Type B pancreatic cell (in vitro differentiated cells): ENCODE results near the gene EMSY. TPM values are rescaled to one million over a fixed set of nuclear protein-coding genes. Genes with fewer than 3 reads are reported as not detected.

Source experiments
- DNase-seq: peaks from one replicate; pipeline ENCODE4 v3.0.0; 2021; ENCODE audit warnings: mixed read lengths; ENCODE audit not compliant: unreplicated experiment; ENCODE audit errors: extremely low spot score
- H3K27ac Mint-ChIP-seq: 2 replicates; pipeline ENCODE4 v1.8.0; 2021; ENCODE audit warnings: mild to moderate bottlenecking, mixed read lengths
- H3K27me3 Mint-ChIP-seq: 2 replicates; pipeline ENCODE4 v1.8.0; 2021; ENCODE audit warnings: mixed read lengths
- H3K36me3 Mint-ChIP-seq: 2 replicates; pipeline ENCODE4 v1.8.0; 2021; ENCODE audit warnings: mixed read lengths
- H3K4me1 Mint-ChIP-seq: one replicate; pipeline ENCODE4 v1.8.0; 2021; ENCODE audit warnings: mixed read lengths; ENCODE audit not compliant: unreplicated experiment
- H3K4me3 Mint-ChIP-seq: 2 replicates; pipeline ENCODE4 v1.8.0; 2021; ENCODE audit warnings: mild to moderate bottlenecking, mixed read lengths
- H3K9me3 Mint-ChIP-seq: 2 replicates; pipeline ENCODE4 v1.8.0; 2021; ENCODE audit warnings: mixed read lengths
- CTCF ChIP-seq: fragments of 200-600 bp; sonication (generic); conservative IDR thresholded peaks from 2 replicates; pipeline ENCODE4 v1.5.0; 2021; ENCODE audit warnings: antibody characterized with exemption, mild to moderate bottlenecking
- total RNA-seq: library from RNA; stranded (reverse); gene quantifications from 2 replicates; pipeline ENCODE4 v1.2.1, GENCODE V29; 2021; ENCODE audit warnings: low replicate concordance

The EMSY gene
- total RNA-seq, 1 donor from 2014 or later = 32.3 TPM

GRCh38 chr11:76523786-76524436 lies 79.1 kb downstream of the EMSY start:
- no peak for TF ChIP-seq CTCF
- Mint-ChIP-seq H3K27ac (no peak overlapping the region), H3K4me3 (no peak overlapping the region), H3K4me1 (no peaks in the 10 kb centered on the region), H3K36me3 (peaks cover 30% of the 10 kb centered on the region), H3K27me3 (no peaks in the 10 kb centered on the region), H3K9me3 (peaks cover 4% of the 10 kb centered on the region)
- no peak for DNase-seq

GRCh38 chr11:76524461-76524860 lies 79.6 kb downstream of the EMSY start:
- Mint-ChIP-seq H3K27ac (no peak overlapping the region), H3K36me3 (peaks cover 35% of the 10 kb centered on the region), H3K9me3 (peaks cover 4% of the 10 kb centered on the region)

GRCh38 chr11:76524919-76525318 lies 80.1 kb downstream of the EMSY start:
- no peak for TF ChIP-seq CTCF
- no peaks in the 10 kb centered on the region for H3K27me3 Mint-ChIP-seq
- peaks cover 35% of the 10 kb centered on the region for H3K36me3 Mint-ChIP-seq
- H3K9me3 Mint-ChIP-seq = peaks cover 4% of the 10 kb centered on the region
- H3K4me3 Mint-ChIP-seq = no peak overlapping the region
- DNase-seq = no peak
- no peaks in the 10 kb centered on the region for H3K4me1 Mint-ChIP-seq
- no peak overlapping the region for H3K27ac Mint-ChIP-seq

More at GRCh38 chr11:76524461-76524860, 79.6 kb downstream of the EMSY start:
- no peaks in the 10 kb centered on the region for H3K4me1 Mint-ChIP-seq
- H3K27me3 Mint-ChIP-seq = no peaks in the 10 kb centered on the region
- DNase-seq = no peak
- no peak overlapping the region for H3K4me3 Mint-ChIP-seq
- TF ChIP-seq CTCF = no peak

GRCh38 chr11:76526878-76527277 lies 82.1 kb downstream of the EMSY start:
- peaks cover 34% of the 10 kb centered on the region for H3K36me3 Mint-ChIP-seq

GRCh38 chr11:76542436-76542835 lies 97.6 kb downstream of the EMSY start:
- Mint-ChIP-seq H3K4me3 (no peak overlapping the region), H3K36me3 (peaks cover 43% of the 10 kb centered on the region), H3K4me1 (no peaks in the 10 kb centered on the region), H3K27ac (no peak overlapping the region), H3K27me3 (no peaks in the 10 kb centered on the region), H3K9me3 (no peaks in the 10 kb centered on the region)
- TF ChIP-seq CTCF = no peak
- no peak for DNase-seq

More at GRCh38 chr11:76526878-76527277, 82.1 kb downstream of the EMSY start:
- Mint-ChIP-seq H3K4me3 (no peak overlapping the region), H3K9me3 (no peaks in the 10 kb centered on the region), H3K27me3 (no peaks in the 10 kb centered on the region), H3K27ac (no peak overlapping the region), H3K4me1 (no peaks in the 10 kb centered on the region)
- no peak for DNase-seq
- no peak for TF ChIP-seq CTCF
